Loucy (cell line): ENCODE results near the gene IL36B.

Source experiments
- CTCF ChIP-seq: fragments of 200-600 bp; sonication (generic); conservative IDR thresholded peaks from 2 replicates; pipeline ENCODE4 v1.5.1; 2014; ENCODE audit warnings: mild to moderate bottlenecking, antibody characterized with exemption, low read length
- EZH2phosphoT487 ChIP-seq: fragments of 200-600 bp; IDR thresholded peaks from 2 replicates; pipeline ENCODE4 v1.6.1; 2018; ENCODE audit warnings: antibody characterized with exemption, mild to moderate bottlenecking, moderate library complexity, borderline replicate concordance

- TF ChIP-seq CTCF = no peak
- TF ChIP-seq EZH2phosphoT487 = no peak
Measured at GRCh38 chr2:113064281-113064680, 11.6 kb upstream of the IL36B start.
